HepG2 (cell line): ENCODE results near the gene COASY. TPM values are rescaled to one million over a fixed set of nuclear protein-coding genes. Genes with fewer than 3 reads are reported as not detected.

ENCODE experiments used
- CBFB ChIP-seq: sonication (generic); formaldehyde crosslinking; IDR thresholded peaks from 2 replicates; pipeline ENCODE4 v1.4.0; 2020; ENCODE audit warnings: missing genetic modification reagents
- CCAR2 ChIP-seq: fragments of 200-400 bp; formaldehyde crosslinking; optimal IDR thresholded peaks from 2 replicates; pipeline ENCODE3; 2018; ENCODE audit warnings: low read depth, mild to moderate bottlenecking, low read length, moderate library complexity
- CHD2 ChIP-seq: IDR thresholded peaks from 2 replicates; pipeline ENCODE4 v1.6.1; 2011; ENCODE audit warnings: low read depth, low read length, improper control_type of control experiment
- ESRRA ChIP-seq: sonication (generic); formaldehyde crosslinking; IDR thresholded peaks from 2 replicates; pipeline ENCODE4 v1.5.1; 2020; ENCODE audit warnings: mild to moderate bottlenecking, low read depth, missing genetic modification reagents
- FOXJ3 ChIP-seq: sonication (generic); formaldehyde crosslinking; IDR thresholded peaks from 2 replicates; pipeline ENCODE4 v1.4.0; 2020; ENCODE audit warnings: missing genetic modification reagents, mild to moderate bottlenecking, borderline replicate concordance
- PHF5A ChIP-seq: IDR thresholded peaks from one replicate; pipeline ENCODE4 v1.6.1; 2018; ENCODE audit warnings: low read depth, missing genetic modification reagents; ENCODE audit not compliant: unreplicated experiment
- POLR2G ChIP-seq: fragments of 200-400 bp; formaldehyde crosslinking; IDR thresholded peaks from 2 replicates; pipeline ENCODE4 v1.6.1; 2018; ENCODE audit warnings: mild to moderate bottlenecking, low read depth, low read length, moderate library complexity
- SIX1 ChIP-seq: sonication (generic); formaldehyde crosslinking; IDR thresholded peaks from 2 replicates; pipeline ENCODE4 v1.4.0; 2020; ENCODE audit warnings: missing genetic modification reagents, borderline replicate concordance
- SNRNP70 ChIP-seq: fragments of 200-400 bp; formaldehyde crosslinking; IDR thresholded peaks from 2 replicates; pipeline ENCODE4 v1.6.1; 2017; ENCODE audit warnings: mild to moderate bottlenecking, low read depth, low read length, moderate library complexity
- TGIF2 ChIP-seq: IDR thresholded peaks from 2 replicates; pipeline ENCODE4 v1.6.1; 2016; ENCODE audit warnings: control low read depth, missing compliant biosample characterization
- YEATS4 ChIP-seq: sonication (generic); formaldehyde crosslinking; IDR thresholded peaks from 2 replicates; pipeline ENCODE4 v1.4.0; 2020; ENCODE audit warnings: missing genetic modification reagents, borderline replicate concordance
- ZNF614 ChIP-seq: IDR thresholded peaks from 2 replicates; pipeline ENCODE4 v1.6.1; 2018; ENCODE audit warnings: missing biosample characterization, missing genetic modification reagents, inconsistent platforms, borderline replicate concordance
- polyA plus RNA-seq, 8 experiments: library from polyadenylated mRNA; depleted of rRNA in 3 of 8; stranded (reverse) in 7 of 8; unstranded in 1 of 8; fragments of >200 nt; fragmentation: Illumina TruSeq in 4 of 8; extraction: Trizol in 4 of 8; gene quantifications; 2 replicates each; pipeline versions ENCODE4 v1.2.1 to v1.2.3, GENCODE V29; 2011 to 2016; ENCODE audit warnings: low read depth in 4 of 8, missing spikeins in 1 of 8, mixed read lengths in 1 of 8; ENCODE audit not compliant: insufficient read depth in 1 of 8
- total RNA-seq, 5 experiments: library from RNA; depleted of rRNA; stranded (reverse); fragments of >200 nt; fragmentation: Illumina TruSeq; extraction: Trizol; gene quantifications; 2 replicates each; pipeline ENCODE4 v1.2.3, GENCODE V29; 2016; ENCODE audit warnings: low read depth in 1 of 5
- TF ChIP-seq, protein P1 (sequence below): sonication (generic); formaldehyde crosslinking; IDR thresholded peaks from 2 replicates; pipeline ENCODE4 v1.9.0; 2022; ENCODE audit warnings: low read depth, missing genetic modification reagents
- TF ChIP-seq, protein P2 (sequence below): IDR thresholded peaks from 2 replicates; pipeline ENCODE4 v1.6.1; 2018; ENCODE audit warnings: missing genetic modification reagents, mild to moderate bottlenecking, missing compliant biosample characterization
- TF ChIP-seq, protein P3 (sequence below): sonication (generic); formaldehyde crosslinking; IDR thresholded peaks from 2 replicates; pipeline ENCODE4 v1.5.1; 2020; ENCODE audit warnings: mild to moderate bottlenecking, missing genetic modification reagents, moderate library complexity
- TF ChIP-seq, protein P4 (sequence below): sonication (generic); formaldehyde crosslinking; IDR thresholded peaks from 2 replicates; pipeline ENCODE4 v1.8.0; 2022; ENCODE audit warnings: mild to moderate bottlenecking, missing genetic modification reagents, borderline replicate concordance
- TF ChIP-seq, protein P5 (sequence below): sonication (generic); formaldehyde crosslinking; IDR thresholded peaks from 2 replicates; pipeline ENCODE4 v1.9.0; 2022; ENCODE audit warnings: missing genetic modification reagents, mild to moderate bottlenecking, borderline replicate concordance
- TF ChIP-seq, protein P6 (sequence below): sonication (generic); formaldehyde crosslinking; IDR thresholded peaks from 2 replicates; pipeline ENCODE4 v1.4.0; 2020; ENCODE audit warnings: mild to moderate bottlenecking, missing genetic modification reagents

COASY gene
- total and polyA plus RNA-seq, 2 of the 13 experiments (the other 11 are each of a cell fraction or from before 2014, with no cell fraction given), result 90.7 to 125 TPM

DNA sequence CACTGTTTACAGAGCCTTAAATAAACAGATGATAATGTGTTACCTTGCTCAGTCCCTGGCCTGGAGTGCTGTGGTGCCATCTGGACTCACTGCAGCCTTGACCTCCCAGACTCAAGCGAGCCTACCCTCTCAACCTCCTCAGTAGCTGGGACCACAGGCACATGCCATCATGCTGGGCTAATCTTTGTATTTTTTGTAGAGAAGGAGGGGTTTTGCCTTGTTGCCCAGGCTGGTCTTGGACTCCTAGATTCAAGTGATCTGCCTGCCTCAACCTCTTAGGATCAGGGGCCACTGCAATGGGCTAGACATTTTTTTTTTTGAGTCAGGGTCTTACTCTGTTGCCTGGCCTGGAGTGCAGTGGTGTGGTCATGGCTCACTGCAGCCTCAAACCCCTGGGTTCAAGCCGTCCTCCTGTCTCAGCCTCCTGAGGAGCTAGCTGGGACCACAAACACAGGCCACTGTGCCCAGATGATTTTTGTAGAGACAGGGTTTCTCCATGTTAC lies 30.9 kb upstream of the COASY start (continued):
- TF ChIP-seq, protein P1, sequence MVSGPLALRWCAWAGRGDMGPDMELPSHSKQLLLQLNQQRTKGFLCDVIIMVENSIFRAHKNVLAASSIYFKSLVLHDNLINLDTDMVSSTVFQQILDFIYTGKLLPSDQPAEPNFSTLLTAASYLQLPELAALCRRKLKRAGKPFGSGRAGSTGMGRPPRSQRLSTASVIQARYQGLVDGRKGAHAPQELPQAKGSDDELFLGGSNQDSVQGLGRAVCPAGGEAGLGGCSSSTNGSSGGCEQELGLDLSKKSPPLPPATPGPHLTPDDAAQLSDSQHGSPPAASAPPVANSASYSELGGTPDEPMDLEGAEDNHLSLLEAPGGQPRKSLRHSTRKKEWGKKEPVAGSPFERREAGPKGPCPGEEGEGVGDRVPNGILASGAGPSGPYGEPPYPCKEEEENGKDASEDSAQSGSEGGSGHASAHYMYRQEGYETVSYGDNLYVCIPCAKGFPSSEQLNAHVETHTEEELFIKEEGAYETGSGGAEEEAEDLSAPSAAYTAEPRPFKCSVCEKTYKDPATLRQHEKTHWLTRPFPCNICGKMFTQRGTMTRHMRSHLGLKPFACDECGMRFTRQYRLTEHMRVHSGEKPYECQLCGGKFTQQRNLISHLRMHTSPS (CRISPR knock-in tag), result peak; percentile 95
- TF ChIP-seq, protein P2, sequence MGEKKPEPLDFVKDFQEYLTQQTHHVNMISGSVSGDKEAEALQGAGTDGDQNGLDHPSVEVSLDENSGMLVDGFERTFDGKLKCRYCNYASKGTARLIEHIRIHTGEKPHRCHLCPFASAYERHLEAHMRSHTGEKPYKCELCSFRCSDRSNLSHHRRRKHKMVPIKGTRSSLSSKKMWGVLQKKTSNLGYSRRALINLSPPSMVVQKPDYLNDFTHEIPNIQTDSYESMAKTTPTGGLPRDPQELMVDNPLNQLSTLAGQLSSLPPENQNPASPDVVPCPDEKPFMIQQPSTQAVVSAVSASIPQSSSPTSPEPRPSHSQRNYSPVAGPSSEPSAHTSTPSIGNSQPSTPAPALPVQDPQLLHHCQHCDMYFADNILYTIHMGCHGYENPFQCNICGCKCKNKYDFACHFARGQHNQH (CRISPR knock-in tag), result peak; percentile 89
- peak; percentile 72; the same call in 1 of the 2 replicates for TF ChIP-seq FOXJ3 (CRISPR knock-in tag)
- TF ChIP-seq CBFB (CRISPR knock-in tag), result no peak
- TF ChIP-seq, protein P3, sequence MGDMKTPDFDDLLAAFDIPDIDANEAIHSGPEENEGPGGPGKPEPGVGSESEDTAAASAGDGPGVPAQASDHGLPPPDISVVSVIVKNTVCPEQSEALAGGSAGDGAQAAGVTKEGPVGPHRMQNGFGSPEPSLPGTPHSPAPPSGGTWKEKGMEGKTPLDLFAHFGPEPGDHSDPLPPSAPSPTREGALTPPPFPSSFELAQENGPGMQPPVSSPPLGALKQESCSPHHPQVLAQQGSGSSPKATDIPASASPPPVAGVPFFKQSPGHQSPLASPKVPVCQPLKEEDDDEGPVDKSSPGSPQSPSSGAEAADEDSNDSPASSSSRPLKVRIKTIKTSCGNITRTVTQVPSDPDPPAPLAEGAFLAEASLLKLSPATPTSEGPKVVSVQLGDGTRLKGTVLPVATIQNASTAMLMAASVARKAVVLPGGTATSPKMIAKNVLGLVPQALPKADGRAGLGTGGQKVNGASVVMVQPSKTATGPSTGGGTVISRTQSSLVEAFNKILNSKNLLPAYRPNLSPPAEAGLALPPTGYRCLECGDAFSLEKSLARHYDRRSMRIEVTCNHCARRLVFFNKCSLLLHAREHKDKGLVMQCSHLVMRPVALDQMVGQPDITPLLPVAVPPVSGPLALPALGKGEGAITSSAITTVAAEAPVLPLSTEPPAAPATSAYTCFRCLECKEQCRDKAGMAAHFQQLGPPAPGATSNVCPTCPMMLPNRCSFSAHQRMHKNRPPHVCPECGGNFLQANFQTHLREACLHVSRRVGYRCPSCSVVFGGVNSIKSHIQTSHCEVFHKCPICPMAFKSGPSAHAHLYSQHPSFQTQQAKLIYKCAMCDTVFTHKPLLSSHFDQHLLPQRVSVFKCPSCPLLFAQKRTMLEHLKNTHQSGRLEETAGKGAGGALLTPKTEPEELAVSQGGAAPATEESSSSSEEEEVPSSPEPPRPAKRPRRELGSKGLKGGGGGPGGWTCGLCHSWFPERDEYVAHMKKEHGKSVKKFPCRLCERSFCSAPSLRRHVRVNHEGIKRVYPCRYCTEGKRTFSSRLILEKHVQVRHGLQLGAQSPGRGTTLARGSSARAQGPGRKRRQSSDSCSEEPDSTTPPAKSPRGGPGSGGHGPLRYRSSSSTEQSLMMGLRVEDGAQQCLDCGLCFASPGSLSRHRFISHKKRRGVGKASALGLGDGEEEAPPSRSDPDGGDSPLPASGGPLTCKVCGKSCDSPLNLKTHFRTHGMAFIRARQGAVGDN (CRISPR knock-in tag), result peak; percentile 77; the same call in 1 of the 2 replicates
- no peak for TF ChIP-seq CHD2
- peak; percentile 58 for TF ChIP-seq TGIF2
- TF ChIP-seq SNRNP70, result no peak
- TF ChIP-seq, protein P4, sequence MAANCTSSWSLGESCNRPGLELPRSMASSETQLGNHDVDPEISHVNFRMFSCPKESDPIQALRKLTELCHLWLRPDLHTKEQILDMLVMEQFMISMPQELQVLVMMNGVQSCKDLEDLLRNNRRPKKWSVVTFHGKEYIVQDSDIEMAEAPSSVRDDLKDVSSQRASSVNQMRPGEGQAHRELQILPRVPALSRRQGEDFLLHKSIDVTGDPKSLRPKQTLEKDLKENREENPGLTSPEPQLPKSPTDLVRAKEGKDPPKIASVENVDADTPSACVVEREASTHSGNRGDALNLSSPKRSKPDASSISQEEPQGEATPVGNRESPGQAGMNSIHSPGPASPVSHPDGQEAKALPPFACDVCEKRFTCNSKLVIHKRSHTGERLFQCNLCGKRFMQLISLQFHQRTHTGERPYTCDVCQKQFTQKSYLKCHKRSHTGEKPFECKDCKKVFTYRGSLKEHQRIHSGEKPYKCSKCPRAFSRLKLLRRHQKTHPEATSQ, result peak; percentile 49; the same call in 1 of the 2 replicates
- TF ChIP-seq PHF5A (CRISPR knock-in tag), result peak; percentile 88
- TF ChIP-seq, protein P5, sequence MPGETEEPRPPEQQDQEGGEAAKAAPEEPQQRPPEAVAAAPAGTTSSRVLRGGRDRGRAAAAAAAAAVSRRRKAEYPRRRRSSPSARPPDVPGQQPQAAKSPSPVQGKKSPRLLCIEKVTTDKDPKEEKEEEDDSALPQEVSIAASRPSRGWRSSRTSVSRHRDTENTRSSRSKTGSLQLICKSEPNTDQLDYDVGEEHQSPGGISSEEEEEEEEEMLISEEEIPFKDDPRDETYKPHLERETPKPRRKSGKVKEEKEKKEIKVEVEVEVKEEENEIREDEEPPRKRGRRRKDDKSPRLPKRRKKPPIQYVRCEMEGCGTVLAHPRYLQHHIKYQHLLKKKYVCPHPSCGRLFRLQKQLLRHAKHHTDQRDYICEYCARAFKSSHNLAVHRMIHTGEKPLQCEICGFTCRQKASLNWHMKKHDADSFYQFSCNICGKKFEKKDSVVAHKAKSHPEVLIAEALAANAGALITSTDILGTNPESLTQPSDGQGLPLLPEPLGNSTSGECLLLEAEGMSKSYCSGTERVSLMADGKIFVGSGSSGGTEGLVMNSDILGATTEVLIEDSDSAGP (CRISPR knock-in tag), result peak; percentile 86; the same call in 1 of the 2 replicates
- TF ChIP-seq POLR2G, result peak; percentile 39; the same call in 1 of the 2 replicates
- TF ChIP-seq ZNF614 (CRISPR knock-in tag), result peak; percentile 97
- TF ChIP-seq, protein P6, sequence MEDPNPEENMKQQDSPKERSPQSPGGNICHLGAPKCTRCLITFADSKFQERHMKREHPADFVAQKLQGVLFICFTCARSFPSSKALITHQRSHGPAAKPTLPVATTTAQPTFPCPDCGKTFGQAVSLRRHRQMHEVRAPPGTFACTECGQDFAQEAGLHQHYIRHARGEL (CRISPR knock-in tag), result no peak
- TF ChIP-seq ESRRA, result peak; percentile 87
- peak; percentile 49; the same call in 1 of the 2 replicates for TF ChIP-seq SIX1 (CRISPR knock-in tag)
- TF ChIP-seq YEATS4 (CRISPR knock-in tag), result no peak; the same call in none of the 2 replicates
- TF ChIP-seq CCAR2, result no peak
